CD4-positive, CD25-positive, alpha-beta regulatory T cell (primary cell): ENCODE data around the gene ARHGAP4. TPM values are rescaled to one million over a fixed set of nuclear protein-coding genes. Genes with fewer than 3 reads are reported as not detected.

Source experiments
- ATAC-seq, 2 donors: fragments of 150-1000 bp; cut with Tn5 transposase; one replicate each; pipeline ENCODE4 v1.10.0; 2021; ENCODE audit warnings: low read depth in 2 of 2, moderate number of reproducible peaks in 2 of 2, moderate library complexity in 1 of 2
- DNase-seq, 3 donors: peaks; one replicate each; pipeline versions ENCODE4 v3.0.0 to v3.0.0-alpha.2; 2012 to 2022; ENCODE audit warnings: mixed read lengths in 1 of 3
- H3K27ac ChIP-seq: one replicate; pipeline ENCODE4 v1.7.0; 2013; ENCODE audit warnings: mild to moderate bottlenecking, low read length; ENCODE audit not compliant: insufficient read depth, poor library complexity, severe bottlenecking
- H3K27me3 ChIP-seq: one replicate; pipeline ENCODE4 v1.7.0; 2013; ENCODE audit warnings: low read length; ENCODE audit not compliant: control insufficient read depth, insufficient read depth
- H3K36me3 ChIP-seq: one replicate; pipeline ENCODE4 v1.7.0; 2013; ENCODE audit warnings: mild to moderate bottlenecking, low read length, moderate library complexity; ENCODE audit not compliant: control insufficient read depth, insufficient read depth
- H3K4me1 ChIP-seq: 2 replicates; pipeline ENCODE4 v1.7.0; 2013; ENCODE audit warnings: mild to moderate bottlenecking, low read length; ENCODE audit not compliant: insufficient read depth, control insufficient read depth, poor library complexity, severe bottlenecking
- H3K4me3 ChIP-seq: one replicate; pipeline ENCODE4 v1.7.0; 2013; ENCODE audit warnings: low read depth, mild to moderate bottlenecking, low read length, moderate library complexity
- H3K9me3 ChIP-seq, 2 experiments: 1 replicate in 1 of 2; 2 replicates in 1 of 2; pipeline ENCODE4 v1.7.0; 2013; ENCODE audit warnings: low read length in 2 of 2, mild to moderate bottlenecking in 1 of 2, moderate library complexity in 1 of 2; ENCODE audit not compliant: control insufficient read depth in 2 of 2
- H3K27ac Mint-ChIP-seq, 3 donors: one replicate each; pipeline ENCODE4 v1.8.0; 2020 to 2022; ENCODE audit warnings: mild to moderate bottlenecking in 3 of 3, mixed read lengths in 3 of 3, moderate library complexity in 2 of 3
- H3K27me3 Mint-ChIP-seq: one replicate; pipeline ENCODE4 v1.8.0; 2022; ENCODE audit warnings: mild to moderate bottlenecking, mixed read lengths
- H3K36me3 Mint-ChIP-seq: one replicate; pipeline ENCODE4 v1.8.0; 2020; ENCODE audit warnings: mixed read lengths
- H3K4me1 Mint-ChIP-seq, 4 donors: one replicate each; pipeline ENCODE4 v1.8.0; 2020 to 2022; ENCODE audit warnings: mixed read lengths in 4 of 4, mild to moderate bottlenecking in 1 of 4
- H3K4me3 Mint-ChIP-seq, 4 donors: one replicate each; pipeline ENCODE4 v1.8.0; 2020 to 2022; ENCODE audit warnings: mild to moderate bottlenecking in 4 of 4, mixed read lengths in 4 of 4, moderate library complexity in 3 of 4
- H3K9me3 Mint-ChIP-seq, 7 donors: one replicate each; pipeline ENCODE4 v1.8.0; 2020 to 2022; ENCODE audit warnings: mixed read lengths in 7 of 7, mild to moderate bottlenecking in 3 of 7, moderate library complexity in 2 of 7
- polyA plus RNA-seq, 4 donors: library from polyadenylated mRNA; unstranded; fragments of 300-500 nt; fragmentation: Illumina TruSeq; gene quantifications; one replicate each; pipeline ENCODE4 v1.2.3, GENCODE V29; 2021
- total RNA-seq: library from RNA; stranded (reverse); gene quantifications from one replicate; pipeline ENCODE4 v1.2.3, GENCODE V29; 2022

ARHGAP4 gene
- total and polyA plus RNA-seq, 5 donors from 2014 or later, result 73.5 to 459 (median 81.2) TPM

DNA sequence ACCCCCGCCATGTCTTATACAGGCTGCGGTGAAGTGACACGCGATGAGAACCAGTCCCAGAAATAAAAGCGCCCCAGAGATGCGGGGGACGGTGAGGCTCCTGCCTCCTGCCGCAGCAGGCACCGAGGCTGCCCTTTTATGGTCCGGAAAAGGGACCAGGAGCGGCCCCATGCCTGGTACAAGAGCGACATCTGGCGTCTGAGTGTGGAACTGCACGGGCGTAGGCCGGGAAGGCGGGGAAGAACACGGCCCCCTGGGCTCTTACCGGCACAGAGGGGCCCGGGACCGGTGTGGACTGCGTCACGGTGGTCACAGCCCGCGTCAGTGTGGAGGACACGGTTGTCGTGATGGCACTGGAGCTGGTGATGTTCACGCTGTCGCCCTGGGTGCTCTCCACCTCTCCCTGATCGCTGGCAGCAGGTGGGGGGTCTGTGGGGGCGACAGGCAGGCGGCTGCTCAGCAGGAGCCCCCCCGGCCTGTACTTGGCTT, 27.3 kb upstream of the ARHGAP4 start:
- Mint-ChIP-seq H3K27ac (peak overlapping the region in 1 of 3 donors; percentile 74), H3K27me3 (no peaks in the 10 kb centered on the region), H3K4me3 (no peak overlapping the region), H3K4me1 (peaks cover 0 to 8% (median 2%) of the 10 kb centered on the region in 4 donors), H3K36me3 (peaks cover 23% of the 10 kb centered on the region), H3K9me3 (peaks cover 0 to 2% (median 0%) of the 10 kb centered on the region in 7 donors)
- H3K9me3 ChIP-seq, result no peaks in the 10 kb centered on the region
- DNase-seq, result peak; percentile 66 to 77 (median 72)
- H3K27ac ChIP-seq, result peak overlapping the region; percentile 57
- H3K36me3 ChIP-seq, result peaks cover 51% of the 10 kb centered on the region
- peak; percentile 71 to 78 for ATAC-seq
- H3K4me1 ChIP-seq, result peaks cover 6% of the 10 kb centered on the region
- no peaks in the 10 kb centered on the region for H3K27me3 ChIP-seq
- no peak overlapping the region for H3K4me3 ChIP-seq

DNA sequence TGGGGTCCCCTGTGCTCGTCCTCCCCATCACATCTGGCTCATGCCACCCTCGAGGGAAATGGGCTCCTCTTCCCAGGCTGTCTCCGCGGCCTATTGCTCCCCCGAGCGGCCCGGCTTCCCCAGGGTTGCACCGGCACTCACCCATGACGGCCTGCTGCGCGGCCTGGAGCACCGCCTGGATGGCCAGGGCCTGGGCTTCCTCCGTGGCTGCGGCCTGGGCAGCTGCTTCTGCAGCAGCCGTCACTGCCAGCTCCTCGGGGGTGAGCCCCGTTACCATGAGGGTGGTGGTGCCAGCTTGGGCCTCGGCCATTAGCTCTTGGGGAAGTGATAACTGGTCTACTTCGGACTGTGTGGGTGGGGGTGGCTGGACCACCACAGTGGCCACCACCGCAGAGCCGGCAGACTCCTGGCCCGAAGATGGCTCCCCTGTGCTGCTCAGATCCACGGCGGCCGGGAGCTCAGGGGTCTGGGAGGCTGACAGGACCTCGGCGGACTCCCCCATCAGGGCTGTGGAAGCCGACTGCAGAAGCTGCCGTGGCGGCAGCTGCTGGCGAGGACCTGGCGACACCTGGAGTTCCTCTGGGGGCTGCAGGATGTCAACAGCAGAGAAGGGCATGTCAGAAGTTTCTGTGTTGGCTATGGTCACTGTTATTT, 26.4 kb upstream of the ARHGAP4 start:
- H3K27ac ChIP-seq, result peak overlapping the region; percentile 25
- Mint-ChIP-seq H3K36me3 (peaks cover 24% of the 10 kb centered on the region), H3K27me3 (no peaks in the 10 kb centered on the region), H3K9me3 (peaks cover 0 to 2% (median 0%) of the 10 kb centered on the region in 7 donors), H3K4me3 (no peak overlapping the region), H3K4me1 (peaks cover under 1 to 9% (median 4%) of the 10 kb centered on the region in 4 donors), H3K27ac (peak overlapping the region in 1 of 3 donors; percentile 26)
- H3K36me3 ChIP-seq, result peaks cover 42% of the 10 kb centered on the region
- H3K9me3 ChIP-seq, result no peaks in the 10 kb centered on the region
- H3K4me1 ChIP-seq, result peaks cover 7% of the 10 kb centered on the region
- H3K27me3 ChIP-seq, result no peaks in the 10 kb centered on the region
- no peak for ATAC-seq
- no peak for DNase-seq
- H3K4me3 ChIP-seq, result no peak overlapping the region

DNA sequence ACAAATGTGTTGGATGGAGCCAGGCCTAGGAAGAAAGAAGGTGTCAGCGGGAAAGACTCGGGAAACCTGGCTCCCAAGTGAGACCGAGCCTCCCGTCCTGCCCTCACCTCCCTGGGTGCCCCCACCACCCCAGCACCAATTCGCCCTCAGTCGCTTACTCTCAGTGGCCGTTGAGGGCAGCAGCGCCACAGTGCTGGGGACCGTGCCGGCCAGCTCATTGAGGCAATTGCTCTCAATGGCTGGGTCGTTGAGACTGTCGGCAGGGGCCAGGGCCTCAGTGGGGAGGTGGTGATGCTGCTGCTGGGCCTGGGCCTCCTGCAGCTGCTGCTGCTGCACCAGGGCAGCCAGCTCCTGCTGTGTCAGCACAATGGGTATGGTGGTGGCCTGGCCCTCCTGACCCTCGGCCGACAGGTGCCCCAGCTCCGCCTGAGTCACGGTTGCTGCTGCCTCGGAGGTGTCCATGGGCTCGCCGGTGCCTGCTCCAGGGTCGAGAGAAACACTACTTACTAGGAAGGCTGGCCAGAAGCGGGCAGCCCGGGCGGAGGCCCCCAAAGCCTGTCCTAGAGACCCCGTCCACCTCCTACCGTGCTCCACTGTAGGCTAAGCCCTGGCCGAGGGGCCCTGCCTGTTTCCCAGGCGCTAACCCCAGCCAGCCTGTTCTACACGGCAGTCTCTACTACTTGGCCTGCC, 25.8 kb upstream of the ARHGAP4 start:
- peaks cover 2 to 16% (median 8%) of the 10 kb centered on the region in 4 donors for H3K4me1 Mint-ChIP-seq
- ATAC-seq (no peak), DNase-seq (no peak)
- no peaks in the 10 kb centered on the region for H3K27me3 Mint-ChIP-seq
- H3K9me3 Mint-ChIP-seq, result peaks cover 0 to 2% (median 0%) of the 10 kb centered on the region in 7 donors
- H3K27me3 ChIP-seq, result no peaks in the 10 kb centered on the region
- H3K9me3 ChIP-seq, result no peaks in the 10 kb centered on the region
- H3K27ac ChIP-seq, result no peak overlapping the region
- H3K36me3 ChIP-seq, result peaks cover 36% of the 10 kb centered on the region
- peaks cover 23% of the 10 kb centered on the region for H3K36me3 Mint-ChIP-seq
- H3K4me3 ChIP-seq, result no peak overlapping the region
- H3K4me1 ChIP-seq, result peaks cover 14% of the 10 kb centered on the region
- no peak overlapping the region for H3K4me3 Mint-ChIP-seq
- no peak overlapping the region for H3K27ac Mint-ChIP-seq

DNA sequence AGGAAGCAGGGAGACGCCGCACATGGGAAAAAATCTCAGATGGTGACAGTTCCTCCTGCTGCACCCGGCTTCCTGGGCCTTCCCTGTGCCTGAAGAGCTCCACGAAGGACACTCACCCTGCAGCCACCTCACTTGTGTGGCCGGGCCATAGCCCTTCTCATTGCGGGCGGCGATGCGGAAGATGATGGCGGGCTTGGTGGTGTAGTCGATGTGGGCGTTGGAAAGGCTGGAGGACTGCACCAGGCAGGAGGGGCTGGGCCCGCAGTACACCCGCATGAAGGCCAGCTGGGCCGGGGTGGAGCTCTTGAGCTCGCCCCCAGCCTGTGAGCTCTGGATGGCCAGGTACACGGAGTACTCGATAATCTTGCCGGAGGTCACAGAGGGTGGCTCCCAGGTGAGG, 24.1 kb upstream of the ARHGAP4 start:
- DNase-seq (no peak), ATAC-seq (no peak)
- no peak overlapping the region for H3K4me3 Mint-ChIP-seq
- no peaks in the 10 kb centered on the region for H3K27me3 Mint-ChIP-seq
- H3K27ac ChIP-seq, result no peak overlapping the region
- peaks cover 17% of the 10 kb centered on the region for H3K36me3 Mint-ChIP-seq
- peaks cover 2 to 23% (median 8%) of the 10 kb centered on the region in 4 donors for H3K4me1 Mint-ChIP-seq
- H3K4me3 ChIP-seq, result no peak overlapping the region
- H3K9me3 ChIP-seq, result no peaks in the 10 kb centered on the region
- H3K27ac Mint-ChIP-seq, result no peak overlapping the region
- H3K9me3 Mint-ChIP-seq, result peaks cover 0 to 2% (median 0%) of the 10 kb centered on the region in 7 donors
- H3K36me3 ChIP-seq, result peaks cover 25% of the 10 kb centered on the region
- peaks cover 14% of the 10 kb centered on the region for H3K4me1 ChIP-seq
- no peaks in the 10 kb centered on the region for H3K27me3 ChIP-seq

DNA sequence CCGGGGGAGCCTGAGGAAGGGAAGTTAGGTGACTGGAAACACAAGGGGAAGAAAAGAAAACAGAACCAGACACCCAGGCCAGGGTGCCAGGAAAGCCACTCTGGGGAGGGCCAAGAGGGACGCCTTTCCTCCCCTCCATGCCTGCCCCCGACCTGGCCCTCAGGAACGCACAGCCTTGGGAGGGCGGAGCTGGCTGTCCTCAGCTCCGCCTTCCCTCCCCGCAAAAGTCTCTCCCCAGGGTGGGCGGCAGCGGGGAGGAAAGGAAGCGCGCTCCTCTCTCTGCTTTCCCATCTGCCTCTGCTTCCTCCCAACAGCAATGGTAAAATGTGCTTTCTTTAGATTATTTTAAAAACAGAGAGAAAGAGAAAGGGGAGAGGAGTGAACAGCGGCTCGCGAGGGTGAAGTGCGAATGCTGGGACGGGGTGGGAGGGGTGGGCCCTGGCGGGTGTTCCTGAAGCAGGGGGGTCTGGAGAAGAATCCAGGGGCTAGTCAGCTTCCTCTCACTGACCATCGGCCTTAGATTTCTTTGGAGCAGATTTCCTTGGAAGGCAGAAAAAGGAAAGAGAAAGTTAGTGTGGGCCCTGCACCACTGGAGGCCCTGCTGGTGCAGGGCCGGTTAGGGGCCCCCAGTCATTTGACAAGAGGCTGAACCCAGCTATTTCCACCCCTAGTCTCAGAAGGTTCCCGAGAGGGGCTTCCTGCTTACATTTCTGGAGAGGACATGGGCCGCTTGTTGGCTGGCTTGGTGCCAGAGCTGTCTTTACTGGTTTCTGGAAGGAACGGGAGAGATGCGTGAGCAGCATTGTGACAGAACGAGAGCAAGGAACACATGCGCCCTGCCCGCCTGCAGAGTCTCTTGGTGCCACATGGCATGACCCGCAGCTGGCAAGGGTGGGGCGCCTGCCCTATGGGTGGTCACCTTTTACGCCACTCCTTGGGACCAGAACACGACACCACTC, 23.1 kb upstream of the ARHGAP4 start:
- Mint-ChIP-seq H3K36me3 (peaks cover 17% of the 10 kb centered on the region), H3K4me1 (peaks cover 2 to 27% (median 8%) of the 10 kb centered on the region in 4 donors), H3K9me3 (peaks cover 0 to 2% (median 0%) of the 10 kb centered on the region in 7 donors), H3K27me3 (no peaks in the 10 kb centered on the region), H3K27ac (peak overlapping the region in 1 of 3 donors; percentile 36), H3K4me3 (no peak overlapping the region)
- ATAC-seq, result no peak
- no peaks in the 10 kb centered on the region for H3K9me3 ChIP-seq
- H3K4me3 ChIP-seq, result no peak overlapping the region
- DNase-seq, result no peak
- no peak overlapping the region for H3K27ac ChIP-seq
- peaks cover 21% of the 10 kb centered on the region for H3K4me1 ChIP-seq
- H3K36me3 ChIP-seq, result peaks cover 25% of the 10 kb centered on the region
- no peaks in the 10 kb centered on the region for H3K27me3 ChIP-seq

DNA sequence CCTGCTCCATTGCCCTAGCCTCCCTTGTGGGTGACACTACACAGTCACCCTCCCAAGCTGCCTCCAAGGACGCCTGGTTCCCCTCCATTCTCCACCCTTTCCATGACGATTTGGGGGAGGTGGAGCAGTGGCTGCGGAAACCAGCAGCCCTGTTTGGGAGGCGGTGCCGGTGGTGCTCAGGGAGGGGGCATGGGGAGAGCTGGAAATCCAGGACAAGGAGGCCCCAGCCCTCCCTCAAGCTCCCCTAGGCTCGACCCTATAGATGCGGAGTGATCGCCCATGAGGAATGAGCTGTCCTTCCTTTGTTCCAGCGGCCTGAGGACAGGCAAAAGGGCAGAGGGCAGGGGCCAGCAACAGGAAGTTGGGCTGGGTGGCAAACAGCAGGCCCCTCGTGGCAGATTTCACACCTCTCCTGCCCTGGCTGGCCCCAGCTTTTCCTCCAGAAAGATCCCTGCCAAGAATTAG, 22.0 kb upstream of the ARHGAP4 start:
- Histone ChIP-seq H3K9me3 (no peaks in the 10 kb centered on the region), H3K36me3 (peaks cover 25% of the 10 kb centered on the region), H3K4me3 (no peak overlapping the region), H3K27ac (no peak overlapping the region), H3K4me1 (peaks cover 25% of the 10 kb centered on the region), H3K27me3 (no peaks in the 10 kb centered on the region)
- H3K27ac Mint-ChIP-seq, result no peak overlapping the region
- ATAC-seq (no peak), DNase-seq (no peak)
- H3K27me3 Mint-ChIP-seq, result no peaks in the 10 kb centered on the region
- H3K4me1 Mint-ChIP-seq, result peaks cover 2 to 30% (median 6%) of the 10 kb centered on the region in 4 donors
- H3K36me3 Mint-ChIP-seq, result peaks cover 17% of the 10 kb centered on the region
- H3K9me3 Mint-ChIP-seq, result peaks cover 0 to 2% (median 0%) of the 10 kb centered on the region in 7 donors
- peak overlapping the region in 1 of 4 donors; percentile 69 for H3K4me3 Mint-ChIP-seq
